GM19397 (cell line): ENCODE results near the gene PTPRM.

Source experiments
- ATAC-seq: cut with Tn5 transposase; IDR thresholded peaks from one replicate; pipeline ENCODE4 v1.9.1; 2021; ENCODE audit warnings: mild to moderate bottlenecking, moderate library complexity; ENCODE audit not compliant: unreplicated experiment

PTPRM gene

GRCh38 chr18:7598167-7599047 lies 31.3 kb downstream of the PTPRM start:
- no peak for ATAC-seq

- no peak for ATAC-seq
Observed at GRCh38 chr18:7600036-7600435, 32.9 kb downstream of the PTPRM start.

- ATAC-seq = no peak
Observed at GRCh38 chr18:7600528-7601245, 33.6 kb downstream of the PTPRM start.

GRCh38 chr18:7601246-7601615 lies 34.1 kb downstream of the PTPRM start:
- ATAC-seq = no peak

GRCh38 chr18:7601936-7602335 lies 34.8 kb downstream of the PTPRM start:
- ATAC-seq = no peak

DNA sequence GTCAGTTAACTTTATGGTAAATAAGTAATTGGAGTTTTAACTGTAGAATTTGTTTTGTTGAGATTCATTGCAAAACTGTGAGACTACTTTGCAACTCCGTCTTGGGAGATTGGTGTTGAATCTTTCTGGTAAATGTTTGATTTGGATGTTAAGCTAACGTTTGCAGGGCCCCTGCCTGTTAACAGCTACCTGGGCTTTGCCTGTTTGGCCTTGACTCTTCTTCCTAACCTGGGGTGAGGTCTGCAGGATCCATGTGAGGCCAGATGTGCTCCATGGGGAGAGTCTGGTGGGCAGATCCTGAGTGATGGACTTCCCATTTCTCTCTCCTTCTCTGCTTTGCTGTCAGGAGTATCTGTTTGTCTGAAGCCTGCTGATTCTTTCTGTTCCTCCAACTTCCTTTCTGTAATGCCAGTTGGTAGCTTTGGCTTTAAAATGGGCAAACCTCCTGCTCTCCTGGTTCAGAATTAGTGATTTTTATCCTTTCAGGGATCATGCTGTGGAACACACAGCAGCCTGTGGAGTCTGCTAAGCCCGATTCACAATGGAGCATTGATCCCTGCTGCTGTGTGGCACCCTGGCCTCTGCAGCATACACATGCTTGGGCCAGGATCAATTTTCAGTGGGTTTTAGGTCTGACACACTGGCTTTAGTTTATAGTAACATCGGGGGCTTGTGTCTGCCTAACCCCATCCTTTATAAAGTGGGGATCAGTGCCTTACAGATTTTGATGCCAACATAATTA lies 36.3 kb downstream of the PTPRM start:
- no peak for ATAC-seq

GRCh38 chr18:7604361-7604760 lies 37.2 kb downstream of the PTPRM start:
- ATAC-seq = no peak

DNA sequence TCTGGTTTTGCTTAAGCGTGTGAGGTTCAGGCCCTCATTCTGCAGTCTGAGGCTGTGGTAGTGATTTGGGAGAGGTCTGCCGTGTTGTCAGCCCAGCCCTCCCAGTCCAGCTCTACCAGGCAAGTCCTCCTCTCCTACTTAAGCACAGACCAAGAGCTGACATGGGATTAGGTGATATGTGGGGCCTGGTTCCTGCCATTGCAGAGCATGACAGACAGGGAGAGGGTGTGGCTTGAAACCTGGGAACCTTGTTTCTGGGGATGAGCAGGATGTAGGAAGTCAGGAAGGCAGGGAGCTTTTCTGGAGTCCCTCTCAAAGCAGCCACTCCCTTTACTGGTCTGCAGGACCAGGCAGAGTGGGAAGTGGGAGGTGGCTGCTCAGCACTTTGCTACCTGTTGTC lies 38.6 kb downstream of the PTPRM start:
- ATAC-seq = no peak

GRCh38 chr18:7607540-7608173 lies 40.5 kb downstream of the PTPRM start:
- ATAC-seq = no peak

DNA sequence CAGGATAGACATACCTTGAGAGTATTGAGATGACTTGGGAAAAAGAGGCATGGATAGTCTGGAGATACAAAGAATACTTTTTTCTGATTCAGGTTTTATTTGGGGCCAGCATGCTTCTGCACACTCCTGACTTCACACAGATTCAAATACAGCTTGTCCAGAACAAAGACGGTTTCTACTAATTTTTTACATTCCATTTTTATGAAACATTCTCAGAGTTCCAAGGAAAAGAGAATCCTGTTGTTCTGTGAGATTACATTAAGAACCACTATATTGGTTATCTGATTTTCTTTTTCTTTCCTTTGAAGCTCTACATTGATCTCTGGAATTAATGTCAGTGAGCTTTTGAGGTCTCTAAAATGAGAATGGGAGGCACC lies 41.0 kb downstream of the PTPRM start:
- no peak for ATAC-seq

DNA sequence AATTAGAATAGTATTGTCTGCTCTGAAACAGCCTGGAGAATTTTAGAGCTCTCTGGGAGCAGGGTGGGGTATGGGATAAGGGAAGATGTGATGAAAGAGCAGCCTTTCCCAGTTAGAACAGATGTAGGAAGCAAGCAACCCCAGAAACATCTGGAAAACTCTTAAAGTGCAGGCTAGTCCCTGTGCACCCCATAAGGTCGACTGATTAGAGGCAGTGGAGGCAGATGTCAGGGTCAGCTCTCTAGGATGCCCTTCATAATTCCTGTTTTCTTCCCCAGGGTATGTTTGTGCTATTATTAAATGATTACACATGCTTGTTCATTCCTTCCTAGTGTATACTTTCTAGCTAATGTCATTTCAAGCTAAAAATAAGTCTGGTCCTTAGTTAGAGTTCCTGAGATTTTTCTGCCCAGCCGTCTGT lies 41.7 kb downstream of the PTPRM start:
- no peak for ATAC-seq

DNA sequence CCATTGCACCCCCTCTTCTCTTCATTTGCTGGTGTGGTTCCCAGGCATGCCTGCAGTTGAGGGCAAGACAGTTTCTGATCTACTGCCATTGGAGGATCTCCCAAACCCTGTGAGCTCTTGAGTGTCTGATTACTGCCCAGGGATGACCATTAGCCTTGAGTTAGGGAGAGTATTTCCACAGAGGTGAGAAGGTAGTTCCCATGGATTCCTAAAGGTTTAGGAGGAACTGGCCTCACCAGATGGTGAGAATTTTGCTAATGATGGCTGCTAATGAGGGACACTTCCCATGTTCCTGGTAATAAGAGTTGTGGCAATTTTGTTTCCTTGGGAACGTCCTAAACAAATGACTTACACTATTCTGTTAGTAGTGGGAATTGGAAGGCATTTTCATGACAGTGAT lies 42.5 kb downstream of the PTPRM start:
- no peak for ATAC-seq

DNA sequence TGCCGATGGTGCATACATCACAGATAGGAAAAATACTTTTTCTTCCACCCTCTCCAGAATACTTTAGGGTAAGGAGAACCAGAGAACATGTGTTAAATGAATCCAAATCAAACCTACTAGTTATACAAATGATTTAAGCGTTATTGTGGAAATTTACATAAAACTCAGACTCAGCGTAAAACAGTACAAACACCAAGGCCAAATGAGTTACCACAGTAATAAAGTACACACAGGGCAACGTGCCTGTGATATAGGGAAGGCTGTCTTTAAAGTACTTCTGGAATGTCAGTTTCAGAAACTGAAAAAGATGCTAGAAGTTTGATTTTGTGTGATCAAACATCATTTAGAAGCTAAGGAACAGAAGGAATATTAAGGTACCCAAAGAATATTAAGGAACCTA lies 46.9 kb downstream of the PTPRM start:
- no peak for ATAC-seq

DNA sequence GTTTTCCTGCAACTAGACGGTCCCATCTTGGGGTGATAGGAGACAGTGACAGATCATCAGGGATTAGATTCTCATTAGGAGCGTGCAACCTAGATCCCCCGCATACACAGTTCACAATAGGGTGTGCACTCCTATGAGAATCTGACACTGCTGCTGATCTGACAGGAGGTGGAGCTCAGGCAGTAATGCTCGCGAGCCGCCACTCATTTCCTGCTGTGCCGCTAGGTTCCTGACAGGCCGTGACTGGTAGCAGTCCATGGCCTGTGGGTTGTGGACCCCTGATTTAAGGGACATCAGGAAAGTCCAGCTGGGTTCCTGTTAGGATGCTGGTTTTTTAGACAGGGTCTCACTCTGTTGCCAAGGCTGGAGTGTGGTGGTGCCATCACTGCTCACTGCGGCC lies 48.7 kb downstream of the PTPRM start:
- ATAC-seq = no peak

DNA sequence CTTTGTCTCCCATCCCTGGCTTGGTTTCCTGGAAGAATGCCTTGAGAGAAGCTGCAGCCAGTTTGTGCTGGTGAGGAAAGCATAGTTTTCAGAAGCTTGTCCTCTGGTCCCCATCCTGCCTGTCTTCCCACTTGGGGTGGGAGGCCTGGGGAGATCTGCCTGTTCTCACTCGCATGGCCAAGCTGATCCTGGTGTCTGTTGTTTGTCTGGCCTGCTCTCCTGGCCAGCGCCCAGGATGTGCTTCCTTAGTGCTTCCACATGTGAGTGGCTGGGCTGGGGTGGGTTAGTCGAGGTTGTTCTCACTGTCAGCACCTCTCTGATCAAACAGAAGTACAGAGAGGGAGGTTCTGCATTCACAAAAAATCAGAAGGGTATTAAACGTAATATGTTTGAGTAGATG lies 49.5 kb downstream of the PTPRM start:
- no peak for ATAC-seq

- ATAC-seq = no peak
Observed at GRCh38 chr18:7617738-7618422, 50.8 kb downstream of the PTPRM start.

DNA sequence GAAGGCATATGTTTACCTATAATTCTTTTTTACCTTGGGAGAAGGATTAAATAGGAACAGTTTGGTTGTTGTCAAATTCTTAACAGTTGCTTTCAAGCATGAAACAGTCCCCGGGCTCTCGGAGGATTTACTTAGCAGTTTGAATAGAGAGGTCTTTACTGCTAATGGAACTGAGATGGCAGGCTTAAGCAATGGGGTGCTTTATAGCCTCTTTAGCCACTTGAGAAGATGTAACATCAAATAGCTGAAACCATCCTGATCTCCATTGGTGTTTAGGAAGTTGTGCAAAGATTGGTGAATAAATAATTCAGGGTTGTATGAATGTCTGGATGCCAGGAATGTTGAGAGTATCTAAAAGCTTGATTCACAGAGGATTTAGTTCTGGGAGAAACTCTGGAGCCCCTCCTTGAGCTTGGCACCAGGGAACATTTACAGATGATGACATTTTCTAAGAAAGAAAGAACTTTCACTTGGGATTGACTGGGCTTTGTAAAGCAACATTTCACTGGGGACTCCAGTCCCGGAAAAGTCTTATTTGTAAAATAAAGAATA lies 51.9 kb downstream of the PTPRM start:
- ATAC-seq = no peak

DNA sequence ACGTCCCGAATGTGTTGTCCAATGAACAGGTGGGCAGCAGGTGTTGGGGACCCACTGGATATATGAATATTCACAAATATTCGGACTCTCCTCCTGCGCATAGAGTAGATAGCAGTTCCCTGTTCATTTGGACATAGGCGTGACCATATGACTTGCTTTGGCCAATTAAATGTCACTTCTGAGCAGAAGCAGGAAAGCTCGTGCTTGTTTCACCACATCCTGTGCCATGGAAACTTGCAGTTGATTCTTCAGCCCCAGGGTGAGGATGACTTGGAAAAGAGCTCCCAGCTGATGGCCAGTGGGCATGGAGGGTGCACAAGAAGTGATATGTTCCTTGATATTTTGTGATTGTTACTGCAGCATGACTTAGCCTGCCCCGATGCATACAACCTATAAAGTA lies 52.6 kb downstream of the PTPRM start:
- no peak for ATAC-seq

DNA sequence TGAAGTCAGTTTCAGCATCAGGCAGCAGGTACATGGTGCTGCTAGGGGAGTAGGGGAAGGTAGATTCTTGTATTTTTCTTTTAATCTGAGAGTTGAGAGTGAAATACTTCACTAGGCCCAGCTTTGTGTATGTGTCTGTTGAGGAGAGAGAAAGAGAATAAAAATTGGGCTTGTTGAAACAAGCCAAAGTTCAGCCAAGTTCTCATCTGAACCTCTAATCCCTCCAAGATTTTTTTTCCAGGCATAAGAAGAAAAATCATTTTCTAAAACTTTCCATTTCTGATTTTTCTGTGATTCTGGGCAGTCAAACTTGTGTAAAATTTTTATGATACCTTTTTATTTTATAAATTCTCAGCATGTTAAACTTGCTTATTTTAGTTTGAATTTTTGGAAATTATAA lies 55.6 kb downstream of the PTPRM start:
- no peak for ATAC-seq

GRCh38 chr18:7623681-7624080 lies 56.6 kb downstream of the PTPRM start:
- ATAC-seq = no peak
